Subcutaneous abdominal adipose tissue (tissue), 5 donors: ENCODE measurements around the gene EIF4A2.

Experiments
- H3K27ac ChIP-seq: one replicate; pipeline ENCODE4 v1.7.0; 2013; ENCODE audit warnings: low read depth, mild to moderate bottlenecking, inconsistent platforms, low read length, moderate library complexity
- H3K27me3 ChIP-seq, 5 donors: one replicate each; pipeline ENCODE4 v1.7.0; 2013; ENCODE audit warnings: low read length in 5 of 5, inconsistent platforms in 1 of 5; ENCODE audit not compliant: control insufficient read depth in 5 of 5, insufficient read depth in 4 of 5
- H3K36me3 ChIP-seq, 5 donors: one replicate each; pipeline ENCODE4 v1.7.0; 2013; ENCODE audit warnings: low read length in 5 of 5; ENCODE audit not compliant: control insufficient read depth in 5 of 5, insufficient read depth in 5 of 5
- H3K4me1 ChIP-seq, 5 donors: one replicate each; pipeline ENCODE4 v1.7.0; 2013; ENCODE audit warnings: low read length in 5 of 5, mild to moderate bottlenecking in 3 of 5, moderate library complexity in 1 of 5; ENCODE audit not compliant: control insufficient read depth in 5 of 5, insufficient read depth in 5 of 5
- H3K4me3 ChIP-seq, 5 donors: one replicate each; pipeline ENCODE4 v1.7.0; 2013; ENCODE audit warnings: low read length in 5 of 5, low read depth in 1 of 5
- H3K9ac ChIP-seq, 5 donors: one replicate each; pipeline ENCODE4 v1.7.0; 2013; ENCODE audit warnings: low read length in 5 of 5, mild to moderate bottlenecking in 4 of 5, moderate library complexity in 3 of 5
- H3K9me3 ChIP-seq, 5 donors: one replicate each; pipeline ENCODE4 v1.7.0; 2013; ENCODE audit warnings: low read length in 5 of 5; ENCODE audit not compliant: control insufficient read depth in 5 of 5
- donor health status: healthy.
- donor health status: healthy.
- donor health status: healthy.
- donor health status: healthy.
- donor health status: healthy.

EIF4A2 gene

DNA sequence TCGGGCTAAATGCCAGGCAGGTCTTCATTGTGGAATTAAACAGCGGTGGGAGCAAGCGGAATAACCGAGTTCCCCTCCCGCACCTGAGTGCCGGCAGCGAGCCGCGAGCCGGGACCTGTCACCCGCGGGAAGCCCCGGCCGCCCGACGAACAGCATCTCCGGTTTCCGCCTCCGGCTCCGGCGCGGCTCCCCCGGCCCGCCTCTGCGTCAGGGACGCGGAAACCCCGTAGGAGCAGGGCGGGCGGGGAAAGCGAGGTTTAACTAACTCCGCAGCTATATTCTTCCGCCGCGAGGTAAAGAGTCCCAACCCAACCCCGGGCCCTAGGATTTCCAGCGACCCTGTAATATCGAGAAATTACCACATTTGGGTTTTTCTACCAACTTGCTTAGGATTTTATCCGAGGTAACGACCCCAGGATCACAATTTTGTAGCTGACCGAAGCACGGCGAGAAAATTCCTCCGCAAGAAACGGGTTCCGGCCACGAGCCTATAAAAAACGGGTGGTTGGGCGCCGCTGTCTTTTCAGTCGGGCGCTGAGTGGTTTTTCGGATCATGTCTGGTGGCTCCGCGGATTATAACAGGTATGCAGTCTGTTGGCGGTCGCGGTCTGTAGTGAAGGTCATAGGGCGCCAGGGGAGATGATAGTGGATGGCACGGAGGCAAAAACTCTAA, at the start of gene EIF4A2:
TSS of gene EIF4A2 (plus strand) at position 520 of the 673 bp plus-strand sequence. CDS start at position 554, 34 bp downstream.
- H3K27me3 ChIP-seq: no peaks in the 10 kb centered on the region
- H3K27ac ChIP-seq: peak within 1 kb of the TSS; percentile 100
- H3K4me3 ChIP-seq: peak within 1 kb of the TSS; percentile 97 to 100 (median 100)
- no peaks in the 10 kb centered on the region for H3K9me3 ChIP-seq
- H3K4me1 ChIP-seq: peaks cover 10 to 51% (median 44%) of the 10 kb centered on the region in 5 donors
- peaks cover 36 to 39% (median 38%) of the 10 kb centered on the region in 5 donors for H3K36me3 ChIP-seq
- peak within 1 kb of the TSS; percentile 100 for H3K9ac ChIP-seq

DNA sequence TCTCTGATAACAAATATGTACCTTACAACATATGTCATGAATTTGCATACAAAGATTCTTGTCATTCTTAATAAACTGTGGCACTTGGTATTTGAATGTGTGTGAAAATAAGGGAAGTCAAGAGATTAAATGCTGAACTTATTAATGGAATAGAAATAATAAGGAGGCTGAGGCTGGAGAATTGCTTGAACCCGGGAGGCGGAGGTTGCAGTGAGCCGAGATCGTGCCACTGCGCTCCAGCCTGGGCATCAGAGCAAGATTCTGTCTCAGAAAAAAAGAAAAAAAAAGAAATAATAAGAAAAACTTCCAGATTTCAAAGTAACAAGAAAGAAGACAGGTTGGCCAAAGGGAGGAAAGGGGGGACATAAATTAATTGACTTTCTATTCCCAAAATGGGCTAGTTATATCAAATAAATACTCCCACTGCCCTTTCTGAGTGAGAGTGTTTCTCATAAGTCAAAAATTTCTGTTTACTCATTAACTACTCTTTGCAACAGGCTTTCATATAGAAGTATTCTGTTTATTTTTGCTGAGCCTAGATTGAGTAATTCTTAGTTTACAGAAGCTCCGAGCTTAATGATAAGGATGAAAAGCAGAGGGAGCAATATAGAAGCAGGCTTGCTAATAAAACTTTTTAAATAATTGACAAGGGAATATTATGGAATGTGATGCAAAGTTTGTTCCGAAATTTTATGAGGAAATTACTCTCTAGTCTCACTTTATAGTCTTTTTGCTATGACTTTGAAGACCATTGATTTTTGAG, 40.6 kb upstream of the EIF4A2 start:
- no peaks in the 10 kb centered on the region for H3K9me3 ChIP-seq
- no peak overlapping the region for H3K4me3 ChIP-seq
- H3K27ac ChIP-seq: no peak overlapping the region
- no peaks in the 10 kb centered on the region for H3K36me3 ChIP-seq
- H3K27me3 ChIP-seq: no peaks in the 10 kb centered on the region
- H3K9ac ChIP-seq: no peak overlapping the region
- H3K4me1 ChIP-seq: peaks cover 0 to 6% (median 3%) of the 10 kb centered on the region in 5 donors

DNA sequence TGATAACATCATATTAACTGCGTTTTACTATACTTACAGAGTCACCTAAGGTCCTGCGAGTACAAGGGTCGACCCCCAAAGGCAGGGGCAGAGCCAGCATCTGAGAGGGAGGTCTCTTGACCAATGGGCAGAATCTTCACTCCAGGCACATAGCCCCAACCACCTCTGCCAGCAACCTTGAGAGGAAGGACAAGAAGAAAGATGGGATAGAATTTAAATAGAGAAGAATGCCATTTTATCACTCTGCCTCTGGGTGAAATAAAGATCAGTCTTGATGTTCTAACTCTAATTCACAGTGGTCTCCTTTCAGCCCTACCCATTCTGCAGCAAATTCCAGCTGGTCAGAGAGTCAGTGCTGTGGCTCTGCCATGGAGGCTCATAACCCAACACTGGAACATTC, 39.7 kb upstream of the EIF4A2 start:
- Histone ChIP-seq H3K9me3 (no peaks in the 10 kb centered on the region), H3K4me1 (peaks cover 0 to 6% (median 3%) of the 10 kb centered on the region in 5 donors), H3K27ac (no peak overlapping the region), H3K36me3 (no peaks in the 10 kb centered on the region), H3K9ac (no peak overlapping the region), H3K4me3 (no peak overlapping the region), H3K27me3 (no peaks in the 10 kb centered on the region)

DNA sequence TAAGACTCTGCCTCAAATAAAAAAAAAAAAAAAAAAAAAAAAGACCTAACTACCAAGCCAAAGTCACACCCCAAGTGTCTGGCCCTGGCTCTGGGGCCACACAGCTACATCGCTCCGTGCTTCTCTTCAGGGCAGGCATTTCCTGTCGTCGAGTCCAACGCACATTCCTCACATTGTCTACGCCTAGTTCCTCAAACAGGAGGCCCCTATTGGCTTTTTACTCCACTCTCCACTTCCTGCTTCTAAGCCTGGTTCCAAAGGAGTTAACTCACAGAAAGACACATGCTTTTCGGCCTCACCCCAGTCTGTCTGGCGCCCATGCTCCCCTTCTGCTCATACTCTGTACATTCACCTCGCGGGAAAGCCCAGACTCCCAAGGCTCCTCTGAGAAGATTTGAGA, 37.4 kb upstream of the EIF4A2 start:
- H3K36me3 ChIP-seq: no peaks in the 10 kb centered on the region
- H3K27me3 ChIP-seq: no peaks in the 10 kb centered on the region
- H3K9ac ChIP-seq: no peak overlapping the region
- no peaks in the 10 kb centered on the region for H3K9me3 ChIP-seq
- H3K27ac ChIP-seq: no peak overlapping the region
- no peak overlapping the region for H3K4me3 ChIP-seq
- H3K4me1 ChIP-seq: peaks cover 0 to 6% (median 3%) of the 10 kb centered on the region in 5 donors

DNA sequence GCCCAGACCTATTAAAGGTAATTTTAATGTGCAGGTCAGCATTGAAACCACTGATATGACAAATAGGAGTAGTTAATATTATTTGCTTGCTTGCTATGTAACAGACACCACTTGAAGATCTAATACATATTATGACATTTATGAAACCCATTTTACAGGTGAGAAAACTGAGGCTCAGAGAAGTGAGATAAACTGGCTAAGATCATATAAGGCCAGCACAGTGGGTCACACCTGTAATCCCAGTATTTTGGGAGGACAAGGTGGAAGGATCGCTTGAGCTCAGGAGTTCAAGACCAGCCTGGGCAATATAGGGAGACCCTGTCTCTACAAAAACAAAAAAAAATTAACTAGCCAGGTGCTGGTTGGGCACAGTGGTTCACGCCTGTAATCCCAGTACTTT, 33.1 kb upstream of the EIF4A2 start:
- no peak overlapping the region for H3K9ac ChIP-seq
- H3K27me3 ChIP-seq: peaks cover 0 to 6% (median 0%) of the 10 kb centered on the region in 5 donors
- H3K27ac ChIP-seq: no peak overlapping the region
- no peak overlapping the region for H3K4me3 ChIP-seq
- H3K4me1 ChIP-seq: peaks cover 0 to 6% (median 3%) of the 10 kb centered on the region in 5 donors
- H3K9me3 ChIP-seq: no peaks in the 10 kb centered on the region
- no peaks in the 10 kb centered on the region for H3K36me3 ChIP-seq

DNA sequence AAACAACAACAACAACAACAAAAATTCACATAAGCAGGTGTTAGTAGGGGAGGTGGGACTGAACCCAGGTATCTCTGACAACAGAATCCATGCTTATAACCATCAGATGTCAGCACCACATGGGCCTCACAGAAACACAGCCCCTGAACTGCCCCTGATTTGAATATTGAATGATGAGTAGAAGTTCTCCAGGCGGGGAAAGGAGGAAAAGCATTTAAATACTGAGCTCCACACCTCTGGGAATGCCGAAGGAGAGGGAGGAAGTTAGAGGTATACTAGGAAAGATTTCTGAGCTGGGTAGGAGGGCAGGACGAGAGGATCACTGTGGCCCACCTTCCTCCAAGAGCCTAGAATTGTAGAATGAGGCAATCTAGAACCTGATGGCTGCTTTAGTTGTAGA, 31.9 kb upstream of the EIF4A2 start:
- Histone ChIP-seq H3K9ac (no peak overlapping the region), H3K36me3 (no peaks in the 10 kb centered on the region), H3K4me1 (no peaks in the 10 kb centered on the region), H3K9me3 (no peaks in the 10 kb centered on the region), H3K4me3 (no peak overlapping the region), H3K27me3 (peaks cover 0 to 6% (median 0%) of the 10 kb centered on the region in 5 donors), H3K27ac (no peak overlapping the region)

DNA sequence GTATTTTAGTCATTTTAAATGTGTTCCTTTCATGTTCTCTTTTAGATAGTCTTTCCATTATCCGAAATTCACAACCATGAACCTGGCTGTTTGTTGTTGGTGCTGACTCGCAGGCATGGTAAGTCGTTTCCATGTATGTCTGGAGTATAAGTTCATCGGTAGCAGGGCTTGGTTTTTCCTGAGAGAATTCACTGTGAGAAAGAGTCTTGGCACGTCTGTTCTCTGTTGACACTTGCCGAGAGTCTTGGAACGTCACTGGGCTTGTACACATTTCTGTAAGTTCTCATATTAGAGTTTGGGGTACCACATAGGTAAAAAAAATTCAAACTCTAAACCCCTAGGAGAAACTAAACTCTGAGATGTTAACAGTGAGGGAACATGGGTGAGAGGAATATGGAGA, 29.4 kb upstream of the EIF4A2 start:
- no peaks in the 10 kb centered on the region for H3K9me3 ChIP-seq
- peaks cover 0 to 6% (median 0%) of the 10 kb centered on the region in 5 donors for H3K27me3 ChIP-seq
- H3K4me3 ChIP-seq: no peak overlapping the region
- H3K9ac ChIP-seq: no peak overlapping the region
- no peaks in the 10 kb centered on the region for H3K4me1 ChIP-seq
- no peaks in the 10 kb centered on the region for H3K36me3 ChIP-seq
- no peak overlapping the region for H3K27ac ChIP-seq

DNA sequence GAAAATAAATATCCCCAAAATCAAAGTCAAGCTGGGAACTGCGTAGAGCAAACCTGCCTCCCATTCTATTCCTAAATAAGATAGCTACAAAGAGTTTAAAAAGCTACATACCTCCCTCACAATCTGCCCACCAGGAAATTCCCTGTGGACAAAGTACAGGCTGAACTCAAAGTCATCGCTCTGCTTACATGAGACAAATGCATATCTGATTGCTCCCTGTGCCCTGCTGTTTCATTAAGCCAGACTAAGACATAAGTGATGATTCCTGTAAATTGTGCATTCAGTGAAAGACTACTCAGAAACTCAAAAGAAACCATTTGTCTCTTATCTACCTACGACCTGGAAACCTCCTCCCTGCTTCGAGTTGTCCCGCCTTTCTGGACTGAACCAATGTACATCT, 28.5 kb upstream of the EIF4A2 start:
- Histone ChIP-seq H3K9ac (no peak overlapping the region), H3K27me3 (peaks cover 0 to 6% (median 0%) of the 10 kb centered on the region in 5 donors), H3K4me3 (no peak overlapping the region), H3K27ac (no peak overlapping the region), H3K36me3 (no peaks in the 10 kb centered on the region), H3K4me1 (no peaks in the 10 kb centered on the region), H3K9me3 (no peaks in the 10 kb centered on the region)

DNA sequence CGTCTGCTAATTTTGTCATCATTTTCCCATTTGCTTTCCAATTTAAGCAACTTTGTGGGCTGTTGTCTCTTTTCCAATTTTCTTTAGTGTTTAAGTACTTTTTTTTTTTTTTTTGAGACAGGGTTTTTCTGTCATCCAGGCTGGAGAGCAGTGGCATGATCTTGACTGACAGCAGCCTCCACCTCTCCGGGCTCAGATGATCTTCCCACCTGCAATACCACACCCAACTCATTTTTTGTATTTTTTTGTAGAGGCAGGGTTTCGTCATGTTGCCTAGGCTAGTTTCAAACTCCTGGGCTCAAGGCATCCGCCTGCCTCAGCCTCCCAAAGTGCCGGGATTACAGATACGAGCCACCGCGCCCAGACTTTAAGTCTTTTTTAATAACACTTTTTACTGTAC, 26.2 kb upstream of the EIF4A2 start:
- no peak overlapping the region for H3K4me3 ChIP-seq
- no peak overlapping the region for H3K27ac ChIP-seq
- no peak overlapping the region for H3K9ac ChIP-seq
- no peaks in the 10 kb centered on the region for H3K4me1 ChIP-seq
- H3K36me3 ChIP-seq: no peaks in the 10 kb centered on the region
- no peaks in the 10 kb centered on the region for H3K9me3 ChIP-seq
- H3K27me3 ChIP-seq: peaks cover 0 to 6% (median 0%) of the 10 kb centered on the region in 5 donors

DNA sequence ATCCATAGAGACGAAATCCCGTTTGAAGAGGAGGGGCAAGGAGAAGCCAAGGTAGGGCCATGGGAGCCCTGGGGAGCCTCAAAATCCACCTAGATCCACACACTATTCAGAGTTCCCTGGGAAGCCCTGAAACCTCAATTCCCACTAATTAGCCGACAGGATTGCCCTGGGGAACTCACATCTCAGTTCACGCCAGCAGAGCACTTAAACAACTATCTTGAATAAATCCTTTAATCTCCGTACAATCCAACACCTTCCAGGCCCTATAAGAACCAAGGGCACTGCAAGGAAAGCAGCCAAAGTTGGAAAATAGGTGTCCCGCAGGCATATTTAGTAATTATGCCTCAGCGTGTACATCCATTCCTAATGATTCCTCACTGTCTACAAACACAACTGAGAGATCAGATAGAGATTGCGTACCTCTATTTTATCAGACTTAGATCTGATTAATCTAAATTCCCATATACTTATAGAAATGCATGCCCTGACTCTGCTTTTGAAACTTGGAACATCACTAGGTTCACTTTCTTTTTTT, 25.6 kb upstream of the EIF4A2 start:
- Histone ChIP-seq H3K4me1 (no peaks in the 10 kb centered on the region), H3K27me3 (peaks cover 0 to 6% (median 0%) of the 10 kb centered on the region in 5 donors), H3K9me3 (no peaks in the 10 kb centered on the region), H3K36me3 (no peaks in the 10 kb centered on the region), H3K4me3 (no peak overlapping the region), H3K27ac (no peak overlapping the region), H3K9ac (no peak overlapping the region)
